Measurements from ENCODE around the gene DMD.

Gene DMD

DNA sequence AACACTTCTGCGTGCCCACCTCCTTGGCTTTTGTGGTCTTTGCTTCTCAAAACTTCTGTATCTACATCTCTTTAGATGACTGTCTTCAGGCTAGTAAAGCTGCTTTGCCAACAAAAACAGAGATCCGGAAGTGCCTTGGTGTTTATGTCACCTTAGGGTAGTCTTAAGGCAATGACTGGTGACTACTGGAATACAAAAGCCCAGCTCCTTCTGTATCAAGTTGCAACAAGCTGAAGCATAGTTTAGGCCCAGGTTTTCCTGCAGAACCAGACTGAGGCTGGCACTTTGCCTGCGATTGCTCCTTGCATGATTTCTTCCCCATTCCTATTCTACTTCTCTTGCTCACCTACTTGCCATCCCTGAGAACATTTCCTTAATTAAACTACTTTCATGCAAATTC lies 333.8 kb downstream of the DMD start:
- TF ChIP-seq, protein P1, sequence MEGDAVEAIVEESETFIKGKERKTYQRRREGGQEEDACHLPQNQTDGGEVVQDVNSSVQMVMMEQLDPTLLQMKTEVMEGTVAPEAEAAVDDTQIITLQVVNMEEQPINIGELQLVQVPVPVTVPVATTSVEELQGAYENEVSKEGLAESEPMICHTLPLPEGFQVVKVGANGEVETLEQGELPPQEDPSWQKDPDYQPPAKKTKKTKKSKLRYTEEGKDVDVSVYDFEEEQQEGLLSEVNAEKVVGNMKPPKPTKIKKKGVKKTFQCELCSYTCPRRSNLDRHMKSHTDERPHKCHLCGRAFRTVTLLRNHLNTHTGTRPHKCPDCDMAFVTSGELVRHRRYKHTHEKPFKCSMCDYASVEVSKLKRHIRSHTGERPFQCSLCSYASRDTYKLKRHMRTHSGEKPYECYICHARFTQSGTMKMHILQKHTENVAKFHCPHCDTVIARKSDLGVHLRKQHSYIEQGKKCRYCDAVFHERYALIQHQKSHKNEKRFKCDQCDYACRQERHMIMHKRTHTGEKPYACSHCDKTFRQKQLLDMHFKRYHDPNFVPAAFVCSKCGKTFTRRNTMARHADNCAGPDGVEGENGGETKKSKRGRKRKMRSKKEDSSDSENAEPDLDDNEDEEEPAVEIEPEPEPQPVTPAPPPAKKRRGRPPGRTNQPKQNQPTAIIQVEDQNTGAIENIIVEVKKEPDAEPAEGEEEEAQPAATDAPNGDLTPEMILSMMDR (IDR thresholded peaks at IDR 0.05; ENCODE audit: borderline replicate concordance, insufficient read depth, low read depth, low read length), result no peak

GRCh38 chrX:32874839-32875238 lies 336.5 kb downstream of the DMD start:
- TF ChIP-seq, protein P1 (IDR thresholded peaks at IDR 0.05; ENCODE audit: borderline replicate concordance, insufficient read depth, low read depth, low read length), result no peak
- H3K4me3 ChIP-seq (ENCODE audit: low read depth, low read length), result no peak overlapping the region

More for the DNA sequence above, 333.8 kb downstream of the DMD start:
- no peak overlapping the region for H3K4me3 ChIP-seq (ENCODE audit: low read depth, low read length)

- TF ChIP-seq, protein P1 (IDR thresholded peaks at IDR 0.05; ENCODE audit: borderline replicate concordance, insufficient read depth, low read depth, low read length), result no peak
- H3K4me3 ChIP-seq (ENCODE audit: low read depth, low read length), result no peak overlapping the region
Measured at GRCh38 chrX:32873786-32874185, 337.6 kb downstream of the DMD start.

GRCh38 chrX:32871636-32872035 lies 339.7 kb downstream of the DMD start:
- no peak overlapping the region for H3K4me3 ChIP-seq (ENCODE audit: low read depth, low read length)
- TF ChIP-seq, protein P1 (IDR thresholded peaks at IDR 0.05; ENCODE audit: borderline replicate concordance, insufficient read depth, low read depth, low read length), result no peak

- TF ChIP-seq, protein P1 (IDR thresholded peaks at IDR 0.05; ENCODE audit: borderline replicate concordance, insufficient read depth, low read depth, low read length), result no peak
- no peak overlapping the region for H3K4me3 ChIP-seq (ENCODE audit: low read depth, low read length)
Measured at GRCh38 chrX:32868524-32868895, 342.8 kb downstream of the DMD start.

GRCh38 chrX:32867781-32868523 lies 343.4 kb downstream of the DMD start:
- TF ChIP-seq, protein P1 (IDR thresholded peaks at IDR 0.05; ENCODE audit: borderline replicate concordance, insufficient read depth, low read depth, low read length), result no peak
- H3K4me3 ChIP-seq (ENCODE audit: low read depth, low read length), result no peak overlapping the region

DNA sequence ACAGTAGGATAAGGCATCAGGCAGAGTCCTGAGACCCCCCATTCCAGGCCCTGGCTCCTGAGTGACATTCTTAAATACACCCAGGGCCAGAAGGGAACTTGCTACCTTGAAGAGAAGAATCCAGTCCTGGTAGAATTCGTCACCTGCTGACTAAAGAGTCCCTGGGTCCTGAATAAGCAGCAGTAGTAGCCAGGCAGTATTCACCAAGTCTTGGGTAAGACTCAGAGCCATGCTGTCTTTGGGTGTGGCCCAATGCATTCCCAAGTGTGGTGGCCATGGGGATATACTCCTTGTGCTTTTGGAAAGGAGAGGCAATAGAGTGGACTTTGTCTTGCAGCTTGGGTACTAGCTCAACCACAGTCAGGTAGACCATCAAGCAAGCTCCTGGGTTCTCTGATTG lies 359.1 kb downstream of the DMD start:
- TF ChIP-seq, protein P1 (IDR thresholded peaks at IDR 0.05; ENCODE audit: borderline replicate concordance, insufficient read depth, low read depth, low read length), result no peak
- no peak overlapping the region for H3K4me3 ChIP-seq (ENCODE audit: low read depth, low read length)
